Measurements from ENCODE around the gene CYTH3. TPM values are rescaled to one million over a fixed set of nuclear protein-coding genes. Genes with fewer than 3 reads are reported as not detected.

The CYTH3 gene
- total RNA-seq, 1 donor from 2014 or later: 20.1 TPM

- Mint-ChIP-seq H3K27ac (ENCODE audit: unreplicated experiment) (peak overlapping the region; percentile 39), H3K27me3 (ENCODE audit: unreplicated experiment) (peaks cover 4% of the 10 kb centered on the region), H3K4me3 (ENCODE audit: unreplicated experiment) (no peak overlapping the region), H3K9me3 (ENCODE audit: unreplicated experiment) (peaks cover 2% of the 10 kb centered on the region), H3K36me3 (ENCODE audit: unreplicated experiment) (no peaks in the 10 kb centered on the region), H3K4me1 (ENCODE audit: low read depth, unreplicated experiment) (peaks cover 41% of the 10 kb centered on the region)
- TF ChIP-seq CTCF (IDR thresholded peaks at IDR 0.05; ENCODE audit: partially characterized antibody, unreplicated experiment): no peak
- no peak for DNase-seq
These were observed 112.8 kb downstream of the CYTH3 start for GRCh38 chr7:6159524-6160031.

- Mint-ChIP-seq H3K27ac (ENCODE audit: unreplicated experiment) (peak overlapping the region; percentile 62), H3K9me3 (ENCODE audit: unreplicated experiment) (peaks cover 2% of the 10 kb centered on the region), H3K36me3 (ENCODE audit: unreplicated experiment) (no peaks in the 10 kb centered on the region), H3K27me3 (ENCODE audit: unreplicated experiment) (peaks cover 3% of the 10 kb centered on the region), H3K4me3 (ENCODE audit: unreplicated experiment) (no peak overlapping the region), H3K4me1 (ENCODE audit: low read depth, unreplicated experiment) (peaks cover 39% of the 10 kb centered on the region)
- no peak for TF ChIP-seq CTCF (IDR thresholded peaks at IDR 0.05; ENCODE audit: partially characterized antibody, unreplicated experiment)
- DNase-seq: no peak
These were observed 113.3 kb downstream of the CYTH3 start for GRCh38 chr7:6159097-6159483.

- peaks cover 37% of the 10 kb centered on the region for H3K4me1 Mint-ChIP-seq (ENCODE audit: low read depth, unreplicated experiment)
- peaks cover 2% of the 10 kb centered on the region for H3K9me3 Mint-ChIP-seq (ENCODE audit: unreplicated experiment)
- H3K27me3 Mint-ChIP-seq (ENCODE audit: unreplicated experiment): peaks cover 3% of the 10 kb centered on the region
- H3K27ac Mint-ChIP-seq (ENCODE audit: unreplicated experiment): peak overlapping the region; percentile 59
- no peak overlapping the region for H3K4me3 Mint-ChIP-seq (ENCODE audit: unreplicated experiment)
- DNase-seq: no peak
- no peaks in the 10 kb centered on the region for H3K36me3 Mint-ChIP-seq (ENCODE audit: unreplicated experiment)
- no peak for TF ChIP-seq CTCF (IDR thresholded peaks at IDR 0.05; ENCODE audit: partially characterized antibody, unreplicated experiment)
These were observed 113.9 kb downstream of the CYTH3 start for GRCh38 chr7:6158424-6159096.

GRCh38 chr7:6157685-6158423, 114.6 kb downstream of the CYTH3 start:
- no peak for DNase-seq
- no peaks in the 10 kb centered on the region for H3K36me3 Mint-ChIP-seq (ENCODE audit: unreplicated experiment)
- peak overlapping the region; percentile 59 for H3K27ac Mint-ChIP-seq (ENCODE audit: unreplicated experiment)
- peaks cover 3% of the 10 kb centered on the region for H3K27me3 Mint-ChIP-seq (ENCODE audit: unreplicated experiment)
- TF ChIP-seq CTCF (IDR thresholded peaks at IDR 0.05; ENCODE audit: partially characterized antibody, unreplicated experiment): no peak
- H3K9me3 Mint-ChIP-seq (ENCODE audit: unreplicated experiment): peaks cover 2% of the 10 kb centered on the region
- no peak overlapping the region for H3K4me3 Mint-ChIP-seq (ENCODE audit: unreplicated experiment)
- H3K4me1 Mint-ChIP-seq (ENCODE audit: low read depth, unreplicated experiment): peaks cover 32% of the 10 kb centered on the region

- peaks cover 4% of the 10 kb centered on the region for H3K36me3 Mint-ChIP-seq (ENCODE audit: unreplicated experiment)
- DNase-seq: no peak
- H3K27me3 Mint-ChIP-seq (ENCODE audit: unreplicated experiment): peaks cover 3% of the 10 kb centered on the region
- TF ChIP-seq CTCF (IDR thresholded peaks at IDR 0.05; ENCODE audit: partially characterized antibody, unreplicated experiment): no peak
- peaks cover 28% of the 10 kb centered on the region for H3K4me1 Mint-ChIP-seq (ENCODE audit: low read depth, unreplicated experiment)
- H3K4me3 Mint-ChIP-seq (ENCODE audit: unreplicated experiment): no peak overlapping the region
- peaks cover 2% of the 10 kb centered on the region for H3K9me3 Mint-ChIP-seq (ENCODE audit: unreplicated experiment)
- no peak overlapping the region for H3K27ac Mint-ChIP-seq (ENCODE audit: unreplicated experiment)
These were observed 115.7 kb downstream of the CYTH3 start for GRCh38 chr7:6156734-6157133.

All from glutamatergic neuron (in vitro differentiated cells).